SJSA1 (cell line): ENCODE measurements around the gene GRB14. TPM values are rescaled to one million over a fixed set of nuclear protein-coding genes. Genes with fewer than 3 reads are reported as not detected.
"Not testable (repeated sequence)": the region's sequence is repeated elsewhere in the genome, so short reads cannot be mapped to it uniquely, and the experiment has no call there.

Source experiments
- DNase-seq, 2 experiments: peaks; one replicate each; pipeline ENCODE4 v3.0.0-alpha.2; 2015 to 2020; ENCODE audit warnings: low spot score in 2 of 2, low read depth in 1 of 2
- H3K27ac ChIP-seq: fragments of 250-450 bp; sonication (Bioruptor Pico); 2 replicates; pipeline ENCODE4 v1.5.1; 2020; ENCODE audit warnings: mild to moderate bottlenecking, moderate library complexity
- H3K27me3 ChIP-seq: fragments of 250-450 bp; sonication (Bioruptor Pico); replicated peaks from 2 replicates; pipeline ENCODE4 v1.5.1; 2020; ENCODE audit warnings: mild to moderate bottlenecking, moderate library complexity
- H3K36me3 ChIP-seq: fragments of 250-450 bp; sonication (Bioruptor Pico); 2 replicates; pipeline ENCODE4 v1.5.1; 2020; ENCODE audit warnings: mild to moderate bottlenecking
- H3K4me1 ChIP-seq: fragments of 250-450 bp; sonication (Bioruptor Pico); replicated peaks from 2 replicates; pipeline ENCODE4 v1.6.1; 2021; ENCODE audit warnings: mild to moderate bottlenecking
- H3K4me3 ChIP-seq: fragments of 250-450 bp; sonication (Bioruptor Pico); 2 replicates; pipeline ENCODE4 v1.5.1; 2020; ENCODE audit warnings: mild to moderate bottlenecking
- H3K9me3 ChIP-seq: fragments of 250-450 bp; sonication (Bioruptor Pico); replicated peaks from 2 replicates; pipeline ENCODE4 v1.5.1; 2020; ENCODE audit warnings: mild to moderate bottlenecking
- total RNA-seq: library from RNA; depleted of rRNA; stranded (reverse); fragments of >200 nt; shearing (Covaris generic); gene quantifications from 2 replicates; pipeline ENCODE4 v1.2.3, GENCODE V29; 2014

The GRB14 gene
- total RNA-seq, 1 experiment from 2014 or later, result not detected

DNA sequence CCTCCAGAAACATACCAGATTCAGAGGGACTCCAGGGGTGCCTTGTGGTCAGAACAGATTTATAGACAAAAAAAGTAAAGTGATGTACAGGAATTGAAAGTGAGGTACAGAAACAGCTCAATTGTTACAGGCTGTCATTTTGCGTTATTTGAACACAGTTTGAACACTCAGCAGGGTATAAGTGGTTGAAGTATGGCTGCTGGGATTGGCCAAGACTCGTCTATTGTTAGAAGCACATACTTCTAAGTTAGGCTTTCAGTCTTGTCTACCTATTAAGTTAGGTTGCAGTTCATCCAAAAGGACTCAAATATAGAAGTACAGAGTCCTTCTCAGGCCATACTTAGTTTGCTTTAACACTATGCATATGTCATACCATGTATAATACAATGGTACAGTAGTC lies 21.0 kb upstream of the GRB14 start:
- no peaks in the 10 kb centered on the region for H3K27me3 ChIP-seq

DNA sequence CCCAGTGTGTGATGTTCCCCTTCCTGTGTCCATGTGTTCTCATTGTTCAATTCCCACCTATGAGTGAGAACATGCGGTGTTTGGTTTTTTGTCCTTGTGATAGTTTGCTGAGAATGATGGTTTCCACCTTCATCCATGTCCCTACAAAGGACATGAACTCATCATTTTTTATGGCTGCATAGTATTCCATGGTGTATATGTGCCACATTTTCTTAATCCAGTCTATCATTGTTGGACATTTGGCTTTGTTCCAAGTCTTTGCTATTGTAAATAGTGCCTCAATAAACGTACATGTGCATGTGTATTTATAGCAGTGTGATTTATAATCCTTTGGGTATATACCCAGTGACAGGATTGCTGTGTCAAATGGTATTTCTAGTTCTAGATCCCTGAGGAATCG lies 7.0 kb upstream of the GRB14 start:
- DNase-seq, H3K27ac ChIP-seq, H3K4me3 ChIP-seq, H3K36me3 ChIP-seq, H3K4me1 ChIP-seq, H3K9me3 ChIP-seq, H3K27me3 ChIP-seq: not testable (repeated sequence)

More for the DNA sequence above, 21.0 kb upstream of the GRB14 start:
- no peaks in the 10 kb centered on the region for H3K9me3 ChIP-seq
- H3K36me3 ChIP-seq, result no peaks in the 10 kb centered on the region
- H3K4me1 ChIP-seq, result no peaks in the 10 kb centered on the region
- H3K4me3 ChIP-seq, result no peak overlapping the region
- H3K27ac ChIP-seq, result no peak overlapping the region
- DNase-seq, result no peak

DNA sequence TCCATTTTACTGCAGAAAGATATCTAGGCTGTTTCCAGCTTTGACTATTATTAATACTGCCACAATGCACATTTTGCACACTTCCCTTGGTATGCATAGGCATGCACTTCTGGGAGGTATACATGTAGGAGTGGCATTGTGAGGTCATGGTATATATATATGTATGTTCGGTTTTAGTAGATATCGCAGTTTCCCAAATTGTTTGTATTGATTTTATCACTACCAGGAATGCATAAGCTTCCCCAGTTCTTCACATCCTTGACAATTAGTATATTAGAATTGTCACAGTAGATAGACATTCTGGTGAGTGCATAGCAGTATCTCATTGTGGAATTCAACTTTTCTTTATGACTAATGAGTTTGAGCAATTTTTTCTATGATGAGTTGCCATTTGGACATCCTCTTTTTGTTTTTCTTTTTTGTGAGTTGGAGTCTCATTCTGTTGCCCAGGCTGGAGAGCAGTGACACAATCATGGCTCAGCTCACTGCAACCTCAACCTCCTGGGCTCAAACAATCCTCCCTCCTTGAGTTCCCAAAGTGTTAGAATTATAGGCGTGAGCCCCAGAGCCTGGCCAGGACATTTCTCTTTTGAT lies 4.2 kb upstream of the GRB14 start:
- H3K27ac ChIP-seq, result no peak overlapping the region
- H3K36me3 ChIP-seq, result no peaks in the 10 kb centered on the region
- peak in 1 of 2 experiments; percentile 3 for DNase-seq

GRCh38 chr2:164624316-164624715 lies 3.0 kb upstream of the GRB14 start:
- Histone ChIP-seq H3K4me3 (no peak overlapping the region), H3K27ac (no peak overlapping the region)
- no peak for DNase-seq

More for the DNA sequence above, 4.2 kb upstream of the GRB14 start:
- H3K27me3 ChIP-seq, result peaks cover 7% of the 10 kb centered on the region
- H3K4me1 ChIP-seq, result peaks cover 4% of the 10 kb centered on the region; the same call in 1 of the 2 replicates
- H3K4me3 ChIP-seq, result no peak overlapping the region
- no peaks in the 10 kb centered on the region for H3K9me3 ChIP-seq

GRCh38 chr2:164622338-164623106 lies 1.2 kb upstream of the GRB14 start:
- peaks cover 11% of the 10 kb centered on the region for H3K27me3 ChIP-seq
- no peak overlapping the region for H3K4me3 ChIP-seq
- H3K4me1 ChIP-seq, result peaks cover 4% of the 10 kb centered on the region
- no peak overlapping the region for H3K27ac ChIP-seq
- H3K36me3 ChIP-seq, result no peaks in the 10 kb centered on the region
- DNase-seq, result no peak
- no peaks in the 10 kb centered on the region for H3K9me3 ChIP-seq

More at GRCh38 chr2:164624316-164624715, 3.0 kb upstream of the GRB14 start:
- no peaks in the 10 kb centered on the region for H3K36me3 ChIP-seq
- peaks cover 11% of the 10 kb centered on the region for H3K27me3 ChIP-seq
- peaks cover 4% of the 10 kb centered on the region; the same call in 1 of the 2 replicates for H3K4me1 ChIP-seq
- no peaks in the 10 kb centered on the region for H3K9me3 ChIP-seq

DNA sequence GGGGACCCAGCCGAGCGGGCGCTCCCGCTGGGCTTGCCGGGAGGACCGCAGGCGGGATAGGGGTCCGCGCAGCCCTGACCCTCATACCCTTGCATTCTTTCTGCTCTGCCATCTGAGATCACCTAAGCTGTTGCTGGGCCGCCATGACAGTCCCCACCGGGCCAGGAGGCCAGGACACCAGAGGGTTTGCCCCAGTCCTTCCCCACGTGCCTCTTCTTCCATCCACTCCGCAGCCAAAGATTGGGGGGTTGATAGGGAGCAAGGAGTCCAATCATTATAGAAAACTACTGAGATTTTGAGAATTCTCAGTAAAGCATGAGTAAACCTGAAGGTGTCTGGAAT lies 453 bp upstream of the GRB14 start:
- Histone ChIP-seq H3K36me3 (no peaks in the 10 kb centered on the region), H3K4me1 (peaks cover 4% of the 10 kb centered on the region), H3K27ac (no peak overlapping the region), H3K4me3 (no peak overlapping the region), H3K27me3 (peaks cover 11% of the 10 kb centered on the region), H3K9me3 (no peaks in the 10 kb centered on the region)
- DNase-seq, result no peak

DNA sequence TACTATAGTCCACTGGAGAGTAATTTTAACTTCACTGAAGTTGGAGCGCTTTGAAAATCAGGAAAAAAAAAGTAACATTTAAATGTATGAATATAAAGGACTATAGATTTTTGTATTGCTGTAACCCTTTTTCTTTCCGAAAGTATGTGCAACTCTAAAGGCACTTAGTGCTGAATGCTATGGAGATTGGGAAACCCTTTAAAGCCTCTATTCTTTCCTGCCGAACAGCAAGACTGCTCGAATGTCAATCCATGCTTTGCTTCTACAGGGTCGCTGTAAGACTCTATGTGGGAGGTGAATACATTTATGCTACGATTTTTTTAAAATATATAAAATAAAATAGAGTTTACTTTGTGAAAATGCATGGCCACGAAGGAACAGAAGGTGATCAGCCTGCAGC lies 825 bp downstream of the GRB14 start:
- Histone ChIP-seq H3K27me3 (peaks cover 11% of the 10 kb centered on the region), H3K4me1 (peaks cover 4% of the 10 kb centered on the region), H3K9me3 (no peaks in the 10 kb centered on the region), H3K4me3 (no peak overlapping the region), H3K36me3 (no peaks in the 10 kb centered on the region), H3K27ac (no peak overlapping the region)
- DNase-seq, result no peak

DNA sequence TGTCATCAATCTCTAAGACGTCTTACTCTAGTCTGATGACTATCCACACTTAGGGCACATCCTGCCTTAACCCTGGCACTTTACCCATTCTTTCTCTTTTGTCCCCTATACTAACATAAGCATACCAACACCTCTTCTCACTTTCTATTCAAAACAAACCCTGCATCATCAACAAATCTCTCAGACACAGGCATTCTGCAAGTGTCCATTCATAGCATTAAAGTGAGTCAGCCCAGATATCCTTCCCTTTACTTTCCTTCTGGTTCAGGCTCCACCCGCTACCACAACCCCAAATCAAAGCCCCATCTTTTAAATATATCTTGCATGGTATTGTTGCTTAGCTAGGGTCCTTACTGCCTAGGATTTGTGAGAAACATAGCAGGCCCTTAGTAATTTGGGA lies 3.8 kb downstream of the GRB14 start:
- Histone ChIP-seq H3K27me3 (peaks cover 11% of the 10 kb centered on the region), H3K36me3 (no peaks in the 10 kb centered on the region), H3K27ac (no peak overlapping the region), H3K4me3 (no peak overlapping the region), H3K4me1 (peaks cover 4% of the 10 kb centered on the region), H3K9me3 (no peaks in the 10 kb centered on the region)
- DNase-seq, result peak in 1 of 2 experiments; percentile 31

GRCh38 chr2:164613321-164613982 lies 7.8 kb downstream of the GRB14 start:
- Histone ChIP-seq H3K36me3 (no peaks in the 10 kb centered on the region), H3K4me3 (no peak overlapping the region)

DNA sequence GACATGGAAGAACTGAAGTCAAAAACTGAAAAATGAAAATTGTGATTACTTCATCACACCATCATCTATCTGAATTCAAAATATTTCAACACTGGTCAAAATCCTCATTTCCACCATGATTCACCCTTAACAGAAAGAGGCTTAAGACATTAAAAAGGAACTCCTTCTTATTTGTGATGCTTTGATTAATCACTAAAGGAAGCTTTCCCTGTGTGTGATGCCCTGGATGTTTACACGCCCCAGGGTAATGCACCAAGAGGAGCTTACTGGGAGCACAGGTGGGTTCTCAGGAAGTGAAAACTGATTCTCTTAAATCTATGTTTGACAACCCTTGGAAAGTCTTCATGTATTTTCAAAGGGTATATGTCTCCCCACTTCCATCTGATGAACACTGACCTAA lies 11.5 kb downstream of the GRB14 start:
- no peak overlapping the region for H3K27ac ChIP-seq
- no peaks in the 10 kb centered on the region for H3K27me3 ChIP-seq
- H3K9me3 ChIP-seq, result no peaks in the 10 kb centered on the region
- H3K4me3 ChIP-seq, result no peak overlapping the region
- H3K36me3 ChIP-seq, result no peaks in the 10 kb centered on the region
- DNase-seq, result no peak
- H3K4me1 ChIP-seq, result no peaks in the 10 kb centered on the region

More at GRCh38 chr2:164613321-164613982, 7.8 kb downstream of the GRB14 start:
- DNase-seq, result no peak
- Histone ChIP-seq H3K27me3 (no peaks in the 10 kb centered on the region; the same call in 1 of the 2 replicates), H3K9me3 (no peaks in the 10 kb centered on the region), H3K4me1 (no peaks in the 10 kb centered on the region; the same call in 1 of the 2 replicates), H3K27ac (no peak overlapping the region)

DNA sequence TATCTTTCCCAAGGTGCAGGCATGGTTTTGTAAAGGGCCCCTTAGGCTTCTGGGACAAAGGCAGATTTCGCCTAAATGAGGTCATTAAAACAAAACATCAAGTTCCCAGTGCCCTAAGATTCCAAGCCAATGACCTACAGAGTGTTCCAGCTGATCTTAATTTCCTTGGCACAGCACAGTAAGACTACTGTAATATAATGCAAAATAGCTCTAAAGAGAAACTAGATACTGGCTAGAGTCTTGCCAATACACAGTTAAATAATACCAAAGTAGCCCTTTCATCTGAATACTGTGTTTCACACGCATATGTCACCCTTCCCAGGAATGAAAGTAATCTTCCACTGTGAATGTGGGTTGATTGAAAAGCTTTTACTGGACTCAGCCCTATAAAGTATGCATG lies 14.7 kb downstream of the GRB14 start:
- Histone ChIP-seq H3K36me3 (no peaks in the 10 kb centered on the region), H3K27me3 (no peaks in the 10 kb centered on the region), H3K27ac (no peak overlapping the region), H3K9me3 (no peaks in the 10 kb centered on the region), H3K4me3 (no peak overlapping the region), H3K4me1 (no peaks in the 10 kb centered on the region)
- DNase-seq, result no peak

DNA sequence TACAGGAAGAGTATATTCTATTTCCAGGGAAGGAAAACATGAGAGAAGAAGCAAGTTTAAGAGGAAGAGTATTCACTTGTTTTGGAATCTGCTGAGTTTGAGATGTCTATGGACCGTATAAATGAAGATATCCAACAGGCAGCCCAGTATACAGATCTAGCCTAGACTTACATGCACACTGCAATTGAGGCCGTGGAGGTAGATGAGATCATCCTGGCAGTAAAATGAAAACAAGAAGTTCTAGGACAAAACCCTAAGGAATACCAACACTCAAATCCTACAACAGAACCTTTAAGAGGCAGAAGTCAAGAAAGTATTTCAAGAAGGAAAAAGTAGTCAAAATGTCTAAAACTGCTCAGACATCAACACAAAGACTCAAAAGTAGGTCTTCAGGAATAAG lies 16.0 kb downstream of the GRB14 start:
- Histone ChIP-seq H3K4me1 (no peaks in the 10 kb centered on the region), H3K4me3 (no peak overlapping the region), H3K27me3 (no peaks in the 10 kb centered on the region), H3K27ac (no peak overlapping the region), H3K36me3 (no peaks in the 10 kb centered on the region), H3K9me3 (no peaks in the 10 kb centered on the region)
- DNase-seq, result no peak

DNA sequence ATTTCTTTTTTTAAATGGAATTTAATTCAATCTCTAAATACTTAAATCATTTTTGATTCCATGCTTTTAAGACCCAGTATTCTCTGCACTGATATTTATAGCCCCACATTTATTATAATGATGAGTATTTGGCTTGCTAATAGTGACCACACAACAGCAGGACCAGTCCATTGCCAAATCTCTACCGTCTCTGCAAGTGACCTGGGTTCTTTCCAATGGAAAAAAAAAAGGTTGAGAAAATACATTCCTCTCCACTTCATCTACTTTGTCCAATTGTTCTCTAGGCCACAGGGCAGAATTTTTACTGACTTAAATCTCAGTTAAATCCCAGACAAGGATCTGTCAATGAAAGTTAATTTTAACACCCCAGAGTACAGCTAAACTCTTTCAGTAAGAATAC lies 20.5 kb downstream of the GRB14 start:
- DNase-seq, result no peak
- Histone ChIP-seq H3K27ac (no peak overlapping the region), H3K4me3 (no peak overlapping the region)

GRCh38 chr2:164599954-164600589 lies 21.2 kb downstream of the GRB14 start:
- Histone ChIP-seq H3K27me3 (no peaks in the 10 kb centered on the region; the same call in 1 of the 2 replicates), H3K4me1 (no peaks in the 10 kb centered on the region), H3K4me3 (no peak overlapping the region), H3K9me3 (no peaks in the 10 kb centered on the region), H3K27ac (no peak overlapping the region), H3K36me3 (no peaks in the 10 kb centered on the region)
- DNase-seq, result peak; percentile 34 to 45

More for the DNA sequence above, 20.5 kb downstream of the GRB14 start:
- Histone ChIP-seq H3K36me3 (no peaks in the 10 kb centered on the region), H3K4me1 (no peaks in the 10 kb centered on the region), H3K9me3 (no peaks in the 10 kb centered on the region), H3K27me3 (no peaks in the 10 kb centered on the region; the same call in 1 of the 2 replicates)
